B cell (primary cell): ENCODE results near the gene DOCK1. TPM values are rescaled to one million over a fixed set of nuclear protein-coding genes. Genes with fewer than 3 reads are reported as not detected.

Source experiments
- ATAC-seq: fragments of 200-7000 bp; cut with Tn5 transposase; one replicate; pipeline ENCODE4 v1.10.0; 2021; ENCODE audit warnings: low read depth, mild to moderate bottlenecking, moderate number of reproducible peaks, moderate library complexity
- CTCF ChIA-PET: fragments of 350-600 bp; sonication (Branson Sonifier 250); formaldehyde crosslinking; loops from one replicate; lab custom pipeline; 2021; ENCODE audit warnings: antibody characterized with exemption, inconsistent platforms; lab: Charles Lee
- POLR2A ChIA-PET: fragments of 350-600 bp; sonication (Branson Sonifier 250); formaldehyde crosslinking; loops from one replicate; lab custom pipeline; 2021; ENCODE audit warnings: antibody characterized with exemption; lab: Charles Lee
- DNase-seq: peaks from one replicate; pipeline ENCODE4 v3.0.0; 2013
- H2AFZ ChIP-seq: 2 replicates; pipeline ENCODE4 v1.6.1; 2012; ENCODE audit warnings: mild to moderate bottlenecking, low read depth, low read length; ENCODE audit not compliant: insufficient read depth, poor library complexity, severe bottlenecking
- H3K27ac ChIP-seq, 2 donors: 1 replicate in 1 of 2; 2 replicates in 1 of 2; pipeline ENCODE4 v1.5.1; 2012 to 2013; ENCODE audit warnings: low read length in 2 of 2, mild to moderate bottlenecking in 2 of 2, moderate library complexity in 1 of 2
- H3K27me3 ChIP-seq, 4 experiments: fragments of 200-600 bp in 1 of 4; sonication (generic) in 1 of 4; replicated peaks in 1 of 4; 1 replicate in 2 of 4; 2 replicates in 2 of 4; pipeline versions ENCODE4 v1.6.1 to v1.7.0; 2013 to 2016; ENCODE audit warnings: low read length in 3 of 4, mild to moderate bottlenecking in 2 of 4, mixed read lengths in 1 of 4, moderate library complexity in 1 of 4; ENCODE audit not compliant: insufficient read depth in 4 of 4, control insufficient read depth in 3 of 4; ENCODE audit errors: control extremely low read depth in 1 of 4
- H3K36me3 ChIP-seq, 2 experiments: replicated peaks in 1 of 2; 1 replicate in 1 of 2; 2 replicates in 1 of 2; pipeline versions ENCODE4 v1.6.1 to v1.7.1; 2013; ENCODE audit warnings: low read length in 1 of 2; ENCODE audit not compliant: insufficient read depth in 2 of 2, control insufficient read depth in 1 of 2; ENCODE audit errors: control extremely low read depth in 1 of 2, extremely low read depth in 1 of 2
- H3K4me1 ChIP-seq, 2 donors: fragments of 200-600 bp in 1 of 2; sonication (generic) in 1 of 2; 1 replicate in 1 of 2; 2 replicates in 1 of 2; pipeline versions ENCODE4 v1.5.1 to v1.6.1; 2013 to 2017; ENCODE audit warnings: low read length in 2 of 2; ENCODE audit not compliant: control insufficient read depth in 2 of 2, insufficient read depth in 2 of 2
- H3K4me2 ChIP-seq: replicated peaks from 2 replicates; pipeline ENCODE3; 2012; ENCODE audit warnings: mild to moderate bottlenecking, low read depth, low read length; ENCODE audit not compliant: poor library complexity, severe bottlenecking
- H3K4me3 ChIP-seq, 5 experiments: fragments of 200-600 bp in 1 of 5; sonication (generic) in 1 of 5; 1 replicate in 3 of 5; 2 replicates in 2 of 5; pipeline versions ENCODE4 v1.5.1 to v1.7.0; 2011 to 2016; ENCODE audit warnings: low read length in 4 of 5, mild to moderate bottlenecking in 4 of 5, low read depth in 2 of 5, control low read depth in 1 of 5, moderate library complexity in 1 of 5; ENCODE audit not compliant: insufficient read depth in 1 of 5; ENCODE audit errors: control extremely low read depth in 1 of 5, extremely low read depth in 1 of 5
- H3K79me2 ChIP-seq: fragments of 200-600 bp; sonication (generic); one replicate; pipeline ENCODE4 v1.6.0; 2016; ENCODE audit warnings: low read length; ENCODE audit not compliant: control insufficient read depth, insufficient read depth
- H3K9ac ChIP-seq: fragments of 200-600 bp; sonication (generic); 2 replicates; pipeline ENCODE4 v1.6.1; 2017; ENCODE audit warnings: mild to moderate bottlenecking, low read length, moderate library complexity
- H3K9me3 ChIP-seq, 3 donors: one replicate each; pipeline versions ENCODE4 v1.6.1 to v1.7.1; 2013; ENCODE audit warnings: low read length in 2 of 3; ENCODE audit not compliant: control insufficient read depth in 2 of 3, insufficient read depth in 1 of 3; ENCODE audit errors: control extremely low read depth in 1 of 3
- H4K20me1 ChIP-seq: 2 replicates; pipeline ENCODE4 v1.6.0; 2012; ENCODE audit warnings: mild to moderate bottlenecking, low read length; ENCODE audit not compliant: insufficient read depth, control insufficient read depth, poor library complexity, severe bottlenecking
- H3K27ac Mint-ChIP-seq: one replicate; pipeline ENCODE4 v1.8.0; 2021; ENCODE audit warnings: mixed read lengths
- H3K27me3 Mint-ChIP-seq: one replicate; pipeline ENCODE4 v1.8.0; 2021; ENCODE audit warnings: mixed read lengths
- H3K4me1 Mint-ChIP-seq: one replicate; pipeline ENCODE4 v1.8.0; 2021; ENCODE audit warnings: mixed read lengths
- H3K4me3 Mint-ChIP-seq: one replicate; pipeline ENCODE4 v1.8.0; 2021; ENCODE audit warnings: mixed read lengths
- H3K9me3 Mint-ChIP-seq: one replicate; pipeline ENCODE4 v1.8.0; 2022; ENCODE audit warnings: mixed read lengths; ENCODE audit not compliant: insufficient read depth
- EZH2 ChIP-seq: IDR thresholded peaks from 2 replicates; pipeline ENCODE4 v1.6.1; 2012; ENCODE audit warnings: borderline replicate concordance, low read depth, mild to moderate bottlenecking, moderate library complexity, low read length; ENCODE audit not compliant: insufficient read depth, poor library complexity, severe bottlenecking
- WGBS: methylation state at CpG from one replicate; pipeline ENCODE4 v1.1.5; 2013; ENCODE audit warnings: missing lambda C conversion rate; ENCODE audit not compliant: insufficient coverage; 5-methylcytosine and 5-hydroxymethylcytosine counted together
- intact Hi-C: fragments of 100-400 bp; cut with micrococcal nuclease; formaldehyde crosslinking; loops from one replicate; pipeline ENCODE4 v1.10.0; 2022
- polyA plus RNA-seq: library from polyadenylated mRNA; depleted of rRNA; stranded (reverse); fragments of >200 nt; gene quantifications from 2 replicates; pipeline ENCODE4 v1.2.3, GENCODE V29; 2012
- total RNA-seq, 2 donors: library from RNA; stranded (reverse); fragments of 120-200 nt in 1 of 2; gene quantifications; 1 replicate in 1 of 2; 2 replicates in 1 of 2; pipeline versions ENCODE4 v1.2.3 to v1.2.4, GENCODE V29; 2013 to 2022
- TF ChIP-seq, protein P1 (sequence below): fragments of 200-600 bp; IDR thresholded peaks from one replicate; pipeline ENCODE4 v1.8.0; 2022; ENCODE audit warnings: antibody characterized with exemption, mild to moderate bottlenecking

The DOCK1 gene
- total and polyA plus RNA-seq, 2 donors (not counting 1 experiment from before 2014, with no cell fraction given): not detected

DNA sequence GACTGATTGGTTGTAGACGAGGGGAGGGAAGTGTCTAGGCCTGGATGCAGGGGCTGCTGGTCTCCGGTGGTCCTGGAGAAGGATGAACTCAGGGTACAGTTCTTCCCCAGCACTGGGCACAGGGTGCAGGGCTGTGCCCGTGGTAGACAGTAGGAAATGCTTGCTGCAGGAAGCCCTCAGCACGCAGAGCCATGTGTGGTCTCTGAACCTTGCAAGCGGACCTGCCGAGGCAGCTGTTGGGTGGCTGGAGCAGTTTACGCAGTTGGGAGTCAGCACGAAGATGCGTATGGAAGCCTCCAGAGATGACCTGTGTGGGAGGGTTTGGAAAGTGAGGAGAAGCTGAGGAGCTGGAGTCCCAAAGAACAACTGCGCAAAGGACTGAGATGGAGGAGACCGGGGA lies 39.0 kb downstream of the DOCK1 start:
- WGBS: 90% methylated on average over 10 of the region's 11 CpGs
- Histone ChIP-seq H3K27me3 (no peaks in the 10 kb centered on the region), H3K4me2 (no peak overlapping the region), H3K4me1 (no peaks in the 10 kb centered on the region), H3K27ac (no peak overlapping the region), H3K4me3 (no peak overlapping the region), H2AFZ (no peak overlapping the region), H4K20me1 (no peaks in the 10 kb centered on the region), H3K9me3 (peaks cover 0 to 24% (median 0%) of the 10 kb centered on the region in 3 donors), H3K9ac (no peak overlapping the region), H3K36me3 (no peaks in the 10 kb centered on the region), H3K79me2 (no peaks in the 10 kb centered on the region)
- POLR2A ChIA-PET: no interaction called here
- no peak for ATAC-seq
- CTCF ChIA-PET: no interaction called here
- DNase-seq: no peak
- Mint-ChIP-seq H3K4me1 (no peaks in the 10 kb centered on the region), H3K27me3 (no peaks in the 10 kb centered on the region), H3K4me3 (no peak overlapping the region), H3K27ac (no peak overlapping the region), H3K9me3 (no peaks in the 10 kb centered on the region)
- intact Hi-C loops: no loop called here
- TF ChIP-seq, protein P1, sequence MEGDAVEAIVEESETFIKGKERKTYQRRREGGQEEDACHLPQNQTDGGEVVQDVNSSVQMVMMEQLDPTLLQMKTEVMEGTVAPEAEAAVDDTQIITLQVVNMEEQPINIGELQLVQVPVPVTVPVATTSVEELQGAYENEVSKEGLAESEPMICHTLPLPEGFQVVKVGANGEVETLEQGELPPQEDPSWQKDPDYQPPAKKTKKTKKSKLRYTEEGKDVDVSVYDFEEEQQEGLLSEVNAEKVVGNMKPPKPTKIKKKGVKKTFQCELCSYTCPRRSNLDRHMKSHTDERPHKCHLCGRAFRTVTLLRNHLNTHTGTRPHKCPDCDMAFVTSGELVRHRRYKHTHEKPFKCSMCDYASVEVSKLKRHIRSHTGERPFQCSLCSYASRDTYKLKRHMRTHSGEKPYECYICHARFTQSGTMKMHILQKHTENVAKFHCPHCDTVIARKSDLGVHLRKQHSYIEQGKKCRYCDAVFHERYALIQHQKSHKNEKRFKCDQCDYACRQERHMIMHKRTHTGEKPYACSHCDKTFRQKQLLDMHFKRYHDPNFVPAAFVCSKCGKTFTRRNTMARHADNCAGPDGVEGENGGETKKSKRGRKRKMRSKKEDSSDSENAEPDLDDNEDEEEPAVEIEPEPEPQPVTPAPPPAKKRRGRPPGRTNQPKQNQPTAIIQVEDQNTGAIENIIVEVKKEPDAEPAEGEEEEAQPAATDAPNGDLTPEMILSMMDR: no peak
- TF ChIP-seq EZH2: no peak

DNA sequence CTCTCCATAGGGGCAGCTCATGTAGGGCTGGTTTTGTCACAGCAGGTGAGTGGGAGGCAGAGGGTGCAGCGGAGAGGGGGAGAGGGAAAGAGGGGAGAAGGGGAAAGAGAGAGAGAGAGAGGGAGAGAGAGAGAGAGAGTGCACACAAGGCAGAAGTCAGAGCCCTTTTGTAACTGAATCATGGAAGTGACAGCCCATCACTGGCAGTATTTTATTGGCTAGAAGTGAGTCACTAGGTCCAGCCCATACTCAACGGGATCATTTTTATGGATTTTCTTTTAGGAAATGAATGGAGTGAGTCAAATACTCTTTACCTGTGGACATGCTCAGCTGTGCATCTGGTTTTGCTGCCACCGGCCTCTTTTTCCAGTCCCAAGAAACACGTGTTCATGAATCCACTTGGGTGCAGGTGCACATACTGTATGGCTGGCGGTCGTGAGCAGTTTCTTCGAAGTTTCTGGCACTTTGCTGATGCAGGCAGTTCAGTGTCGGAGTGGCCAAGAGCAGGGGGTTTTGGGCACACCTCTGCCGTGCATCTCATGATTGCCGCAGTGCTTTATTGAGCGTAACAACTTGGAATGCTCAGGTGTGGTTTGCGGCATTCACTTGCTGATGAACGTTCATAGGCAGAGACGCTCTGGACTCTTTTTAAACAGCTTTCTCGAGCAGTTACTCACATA lies 40.3 kb downstream of the DOCK1 start:
- no peaks in the 10 kb centered on the region for H3K4me1 ChIP-seq
- TF ChIP-seq EZH2: no peak
- TF ChIP-seq, protein P1: no peak
- Mint-ChIP-seq H3K4me1 (no peaks in the 10 kb centered on the region), H3K27ac (no peak overlapping the region), H3K4me3 (no peak overlapping the region), H3K9me3 (no peaks in the 10 kb centered on the region), H3K27me3 (no peaks in the 10 kb centered on the region)
- H3K4me2 ChIP-seq: no peak overlapping the region
- ChIA-PET CTCF (no interaction called here), POLR2A (no interaction called here)
- H3K27me3 ChIP-seq: no peaks in the 10 kb centered on the region
- H3K27ac ChIP-seq: no peak overlapping the region
- H4K20me1 ChIP-seq: no peaks in the 10 kb centered on the region
- no peak overlapping the region for H3K4me3 ChIP-seq
- intact Hi-C loops: no loop called here
- ATAC-seq (no peak), DNase-seq (no peak)
- H3K9ac ChIP-seq: no peak overlapping the region
- H3K79me2 ChIP-seq: no peaks in the 10 kb centered on the region
- peaks cover 0 to 27% (median 0%) of the 10 kb centered on the region in 3 donors for H3K9me3 ChIP-seq
- no peak overlapping the region for H2AFZ ChIP-seq
- WGBS: 91% methylated on average over 12 of the region's 15 CpGs
- H3K36me3 ChIP-seq: no peaks in the 10 kb centered on the region
